Loucy (cell line): ENCODE data around the gene ATP5ME.

Experiments
- EZH2phosphoT487 ChIP-seq: fragments of 200-600 bp; IDR thresholded peaks from 2 replicates; pipeline ENCODE4 v1.6.1; 2018; ENCODE audit warnings: antibody characterized with exemption, mild to moderate bottlenecking, moderate library complexity, borderline replicate concordance
- TF ChIP-seq, protein P1 (sequence below): fragments of 200-600 bp; sonication (generic); conservative IDR thresholded peaks from 2 replicates; pipeline ENCODE4 v1.5.1; 2014; ENCODE audit warnings: mild to moderate bottlenecking, antibody characterized with exemption, low read length

DNA sequence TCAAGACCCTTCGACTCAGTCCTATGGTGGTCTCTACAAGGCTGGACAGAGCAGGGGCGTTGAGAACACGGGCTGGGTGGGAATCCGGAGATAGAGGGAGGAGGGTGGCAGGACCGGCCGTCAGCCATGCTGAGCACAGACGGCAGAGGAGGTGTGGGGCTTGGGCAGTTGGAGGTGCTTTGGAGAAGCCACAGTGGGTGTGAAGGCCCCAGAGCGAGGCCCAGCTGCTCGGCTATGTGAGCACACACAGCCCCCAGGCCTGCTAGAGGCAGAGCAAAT is 44.5 kb downstream of the ATP5ME start:
- TF ChIP-seq, protein P1, sequence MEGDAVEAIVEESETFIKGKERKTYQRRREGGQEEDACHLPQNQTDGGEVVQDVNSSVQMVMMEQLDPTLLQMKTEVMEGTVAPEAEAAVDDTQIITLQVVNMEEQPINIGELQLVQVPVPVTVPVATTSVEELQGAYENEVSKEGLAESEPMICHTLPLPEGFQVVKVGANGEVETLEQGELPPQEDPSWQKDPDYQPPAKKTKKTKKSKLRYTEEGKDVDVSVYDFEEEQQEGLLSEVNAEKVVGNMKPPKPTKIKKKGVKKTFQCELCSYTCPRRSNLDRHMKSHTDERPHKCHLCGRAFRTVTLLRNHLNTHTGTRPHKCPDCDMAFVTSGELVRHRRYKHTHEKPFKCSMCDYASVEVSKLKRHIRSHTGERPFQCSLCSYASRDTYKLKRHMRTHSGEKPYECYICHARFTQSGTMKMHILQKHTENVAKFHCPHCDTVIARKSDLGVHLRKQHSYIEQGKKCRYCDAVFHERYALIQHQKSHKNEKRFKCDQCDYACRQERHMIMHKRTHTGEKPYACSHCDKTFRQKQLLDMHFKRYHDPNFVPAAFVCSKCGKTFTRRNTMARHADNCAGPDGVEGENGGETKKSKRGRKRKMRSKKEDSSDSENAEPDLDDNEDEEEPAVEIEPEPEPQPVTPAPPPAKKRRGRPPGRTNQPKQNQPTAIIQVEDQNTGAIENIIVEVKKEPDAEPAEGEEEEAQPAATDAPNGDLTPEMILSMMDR: no peak
- TF ChIP-seq EZH2phosphoT487: no peak
